Measurements from ENCODE around the gene KRTAP13-2.

KRTAP13-2 gene

GRCh38 chr21:30340714-30341573, 31.1 kb downstream of the KRTAP13-2 start:
- Histone ChIP-seq H3K36me3 (ENCODE audit: control insufficient read depth, insufficient read depth, low read length) (no peaks in the 10 kb centered on the region), H3K27me3 (ENCODE audit: control insufficient read depth, insufficient read depth, low read length) (no peaks in the 10 kb centered on the region), H3K4me3 (ENCODE audit: low read length) (no peak overlapping the region), H3K9ac (ENCODE audit: low read length) (no peak overlapping the region), H3K4me1 (ENCODE audit: control insufficient read depth, insufficient read depth, low read length) (no peaks in the 10 kb centered on the region), H3K27ac (ENCODE audit: low read depth, low read length) (no peak overlapping the region)

GRCh38 chr21:30338717-30339116, 33.4 kb downstream of the KRTAP13-2 start:
- Histone ChIP-seq H3K36me3 (ENCODE audit: control insufficient read depth, insufficient read depth, low read length) (no peaks in the 10 kb centered on the region), H3K4me3 (ENCODE audit: low read length) (no peak overlapping the region), H3K27me3 (ENCODE audit: control insufficient read depth, insufficient read depth, low read length) (no peaks in the 10 kb centered on the region), H3K27ac (ENCODE audit: low read depth, low read length) (no peak overlapping the region), H3K9ac (ENCODE audit: low read length) (no peak overlapping the region), H3K4me1 (ENCODE audit: control insufficient read depth, insufficient read depth, low read length) (no peaks in the 10 kb centered on the region)

DNA sequence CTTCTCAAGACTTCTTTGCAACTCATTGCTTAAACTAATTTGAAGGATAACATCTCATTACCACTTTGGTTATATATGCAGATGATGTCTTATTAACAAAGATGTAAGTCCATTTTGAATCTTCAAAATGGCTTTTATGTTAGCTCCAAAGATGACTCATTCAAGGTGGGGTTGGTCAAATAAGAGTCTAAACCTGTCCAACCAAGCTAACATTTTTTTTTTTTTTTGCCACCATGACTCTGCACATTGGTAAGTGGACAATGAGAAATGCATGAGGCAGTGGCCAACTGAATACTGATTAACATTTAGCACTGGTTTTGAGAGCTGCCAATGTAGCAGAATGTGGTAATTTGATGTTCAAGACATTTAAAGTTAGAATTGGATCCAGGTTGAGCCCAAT, 34.3 kb downstream of the KRTAP13-2 start:
- Histone ChIP-seq H3K4me3 (ENCODE audit: low read length) (no peak overlapping the region), H3K9ac (ENCODE audit: low read length) (no peak overlapping the region)

DNA sequence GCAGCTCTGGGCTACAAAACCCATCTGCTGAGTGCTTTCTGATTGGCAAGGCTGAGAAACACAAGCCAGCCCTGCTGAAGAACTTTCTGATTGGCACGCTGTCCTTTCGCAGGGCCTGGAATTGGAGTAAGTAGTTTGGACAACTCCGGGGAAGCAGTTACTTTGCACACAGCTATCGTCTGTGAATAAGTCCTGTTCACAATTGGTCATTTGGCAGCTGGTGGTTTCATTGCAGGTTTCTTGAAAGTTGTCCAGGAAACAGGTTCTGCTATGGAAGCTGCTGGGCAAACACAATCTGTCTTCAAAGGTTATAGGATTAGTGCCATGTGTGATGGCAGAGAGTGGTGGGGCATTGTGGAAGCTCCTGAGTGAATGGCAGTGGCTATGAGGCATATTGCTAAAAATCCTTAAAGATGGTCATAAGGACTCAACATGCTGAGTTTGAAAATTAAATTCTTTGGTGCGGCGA, 34.8 kb downstream of the KRTAP13-2 start, which contains the start of gene KRTAP27-1:
TSS of gene KRTAP27-1 (minus strand) at position 419 of the 469 bp plus-strand sequence. CDS start at position 393, 26 bp downstream.
- H3K9ac ChIP-seq (ENCODE audit: low read length), result no peak within 1 kb of the TSS
- H3K27me3 ChIP-seq (ENCODE audit: control insufficient read depth, insufficient read depth, low read length), result no peaks in the 10 kb centered on the region
- no peaks in the 10 kb centered on the region for H3K36me3 ChIP-seq (ENCODE audit: control insufficient read depth, insufficient read depth, low read length)
- no peaks in the 10 kb centered on the region for H3K4me1 ChIP-seq (ENCODE audit: control insufficient read depth, insufficient read depth, low read length)
- H3K4me3 ChIP-seq (ENCODE audit: low read length), result no peak within 1 kb of the TSS
- H3K27ac ChIP-seq (ENCODE audit: low read depth, low read length), result no peak within 1 kb of the TSS

More for the DNA sequence above, 34.3 kb downstream of the KRTAP13-2 start:
- Histone ChIP-seq H3K27ac (ENCODE audit: low read depth, low read length) (no peak overlapping the region), H3K27me3 (ENCODE audit: control insufficient read depth, insufficient read depth, low read length) (no peaks in the 10 kb centered on the region), H3K4me1 (ENCODE audit: control insufficient read depth, insufficient read depth, low read length) (no peaks in the 10 kb centered on the region), H3K36me3 (ENCODE audit: control insufficient read depth, insufficient read depth, low read length) (no peaks in the 10 kb centered on the region)

GRCh38 chr21:30336596-30336995, 35.5 kb downstream of the KRTAP13-2 start:
- Histone ChIP-seq H3K27ac (ENCODE audit: low read depth, low read length) (no peak overlapping the region), H3K9ac (ENCODE audit: low read length) (no peak overlapping the region), H3K36me3 (ENCODE audit: control insufficient read depth, insufficient read depth, low read length) (no peaks in the 10 kb centered on the region), H3K27me3 (ENCODE audit: control insufficient read depth, insufficient read depth, low read length) (no peaks in the 10 kb centered on the region), H3K4me3 (ENCODE audit: low read length) (no peak overlapping the region), H3K4me1 (ENCODE audit: control insufficient read depth, insufficient read depth, low read length) (no peaks in the 10 kb centered on the region)

GRCh38 chr21:30333736-30334135, 38.3 kb downstream of the KRTAP13-2 start:
- no peaks in the 10 kb centered on the region for H3K36me3 ChIP-seq (ENCODE audit: control insufficient read depth, insufficient read depth, low read length)
- H3K4me1 ChIP-seq (ENCODE audit: control insufficient read depth, insufficient read depth, low read length), result no peaks in the 10 kb centered on the region
- no peak overlapping the region for H3K4me3 ChIP-seq (ENCODE audit: low read length)
- no peak overlapping the region for H3K9ac ChIP-seq (ENCODE audit: low read length)
- H3K27ac ChIP-seq (ENCODE audit: low read depth, low read length), result no peak overlapping the region
- H3K27me3 ChIP-seq (ENCODE audit: control insufficient read depth, insufficient read depth, low read length), result no peaks in the 10 kb centered on the region

DNA sequence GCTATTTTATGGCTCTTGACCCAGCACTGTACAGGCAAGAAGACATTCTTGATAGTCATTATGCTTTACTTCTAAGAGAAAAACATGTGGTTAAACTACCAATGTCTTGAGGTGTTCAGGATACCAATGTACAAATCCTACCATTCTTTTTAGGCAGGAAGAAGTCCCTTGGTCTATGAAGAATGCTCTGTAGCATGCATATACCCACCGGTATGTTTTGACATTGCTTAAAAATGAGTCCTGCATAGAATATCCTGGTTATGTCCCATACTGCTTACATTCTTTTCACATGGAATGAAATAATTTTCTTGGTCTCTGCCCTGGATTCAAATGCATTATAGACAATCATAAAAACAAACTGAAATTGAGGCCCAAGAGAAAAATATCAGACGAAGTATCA, 39.4 kb downstream of the KRTAP13-2 start:
- no peak overlapping the region for H3K4me3 ChIP-seq (ENCODE audit: low read length)
- no peaks in the 10 kb centered on the region for H3K36me3 ChIP-seq (ENCODE audit: control insufficient read depth, insufficient read depth, low read length)
- no peaks in the 10 kb centered on the region for H3K4me1 ChIP-seq (ENCODE audit: control insufficient read depth, insufficient read depth, low read length)
- H3K27me3 ChIP-seq (ENCODE audit: control insufficient read depth, insufficient read depth, low read length), result no peaks in the 10 kb centered on the region
- no peak overlapping the region for H3K9ac ChIP-seq (ENCODE audit: low read length)
- H3K27ac ChIP-seq (ENCODE audit: low read depth, low read length), result no peak overlapping the region

- no peaks in the 10 kb centered on the region for H3K27me3 ChIP-seq (ENCODE audit: control insufficient read depth, insufficient read depth, low read length)
- H3K36me3 ChIP-seq (ENCODE audit: control insufficient read depth, insufficient read depth, low read length), result no peaks in the 10 kb centered on the region
- no peak overlapping the region for H3K4me3 ChIP-seq (ENCODE audit: low read length)
- H3K4me1 ChIP-seq (ENCODE audit: control insufficient read depth, insufficient read depth, low read length), result no peaks in the 10 kb centered on the region
- no peak overlapping the region for H3K27ac ChIP-seq (ENCODE audit: low read depth, low read length)
- H3K9ac ChIP-seq (ENCODE audit: low read length), result no peak overlapping the region
Measured at GRCh38 chr21:30329203-30329875, 42.7 kb downstream of the KRTAP13-2 start.

- Histone ChIP-seq H3K36me3 (ENCODE audit: control insufficient read depth, insufficient read depth, low read length) (no peaks in the 10 kb centered on the region), H3K9ac (ENCODE audit: low read length) (no peak overlapping the region), H3K27me3 (ENCODE audit: control insufficient read depth, insufficient read depth, low read length) (no peaks in the 10 kb centered on the region)
Measured at GRCh38 chr21:30326390-30326789, 45.7 kb downstream of the KRTAP13-2 start.

More at GRCh38 chr21:30326390-30326789, 45.7 kb downstream of the KRTAP13-2 start:
- no peaks in the 10 kb centered on the region for H3K4me1 ChIP-seq (ENCODE audit: control insufficient read depth, insufficient read depth, low read length)
- H3K27ac ChIP-seq (ENCODE audit: low read depth, low read length), result no peak overlapping the region
- H3K4me3 ChIP-seq (ENCODE audit: low read length), result no peak overlapping the region
